Measurements from ENCODE around the gene DR1. TPM values are rescaled to one million over a fixed set of nuclear protein-coding genes. Genes with fewer than 3 reads are reported as not detected.

The DR1 gene
- total RNA-seq, 1 experiment from 2014 or later: 87.3 TPM

DNA sequence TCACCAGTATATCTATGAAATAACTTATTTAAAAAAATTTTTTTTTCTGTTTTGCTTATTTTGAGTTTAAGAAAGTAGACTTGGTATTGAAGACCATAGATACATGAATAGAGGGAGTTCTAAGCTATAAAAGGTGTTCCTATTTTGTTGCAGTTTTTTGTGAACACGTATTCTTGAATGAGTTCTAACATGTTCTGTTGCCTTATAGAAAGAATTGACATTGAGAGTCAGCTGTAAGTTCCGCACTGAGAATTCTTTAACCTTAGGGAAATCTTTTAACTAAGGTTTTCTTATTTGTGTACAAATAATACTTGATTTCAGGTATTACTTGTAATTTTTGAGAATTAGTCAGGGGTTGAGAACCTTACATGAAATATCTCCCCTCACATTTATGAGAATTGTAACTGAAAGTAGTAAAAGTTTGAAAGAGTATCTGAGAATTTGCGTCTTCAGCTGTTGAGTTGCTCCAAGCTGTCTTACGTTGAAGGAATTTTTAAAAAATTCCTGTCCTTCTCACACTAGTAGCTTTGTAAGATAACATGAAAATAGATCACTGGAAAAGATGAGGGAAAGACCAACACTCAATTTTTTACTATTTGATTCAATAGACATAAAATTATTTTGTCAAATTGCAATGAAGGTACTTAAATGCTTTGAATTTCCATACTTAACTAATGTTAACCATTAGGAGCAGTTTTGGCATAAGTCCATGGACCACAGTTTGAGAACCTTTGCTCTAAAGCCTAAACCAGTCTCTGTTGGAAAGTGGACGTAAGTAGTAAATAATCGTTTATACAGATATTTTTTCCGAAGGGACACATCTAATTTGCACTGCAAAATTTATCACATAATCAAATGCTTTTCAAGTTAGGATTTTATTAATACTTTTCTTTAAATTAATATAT, 3.8 kb downstream of the DR1 start:
- no peak overlapping the region for H3T11ph ChIP-seq (ENCODE audit: low read length)
- H3K18ac ChIP-seq (ENCODE audit: insufficient read length, low read depth, low read length): no peak overlapping the region
- no peaks in the 10 kb centered on the region for H3K9me3 ChIP-seq (ENCODE audit: control insufficient read depth, low read depth, low read length)
- H3K9ac ChIP-seq (ENCODE audit: extremely low read depth, insufficient read length, low read length): no peak overlapping the region
- no peak overlapping the region for H2BK15ac ChIP-seq (ENCODE audit: low read depth, low read length)
- peak overlapping the region in 1 of 3 experiments; percentile 52; a peak in 1 of 7 replicates for H3K27ac Mint-ChIP-seq
- H3K9me3 Mint-ChIP-seq: no peaks in the 10 kb centered on the region
- H3K27me3 Mint-ChIP-seq (ENCODE audit: low read depth): no peaks in the 10 kb centered on the region
- no peaks in the 10 kb centered on the region for H3K27me3 ChIP-seq (ENCODE audit: insufficient read depth, low read length)
- no peak overlapping the region for H3K4me2 ChIP-seq (ENCODE audit: insufficient read depth, insufficient read length, low read length)
- no peak overlapping the region for H4K8ac ChIP-seq (replicated peaks; ENCODE audit: insufficient read length, low read depth, low read length)
- no peak for DNase-seq
- WGBS (ENCODE audit: extremely low coverage, insufficient read length, low lambda C conversion rate): no CpG with 5 or more reads among the region's 7 CpGs
- H3K4me1 Mint-ChIP-seq: peaks cover 28% of the 10 kb centered on the region in 2 experiments
- H4K5ac ChIP-seq (ENCODE audit: insufficient read length, low read depth, low read length): no peak overlapping the region
- peaks cover 2% of the 10 kb centered on the region; the same call in 1 of the 2 replicates for H3K4me1 ChIP-seq (ENCODE audit: insufficient read depth, low read length)
- H3K56ac ChIP-seq (ENCODE audit: insufficient read length, low read depth, low read length): no peak overlapping the region
- H3K79me2 ChIP-seq (ENCODE audit: insufficient read depth, low read length): peaks cover 21% of the 10 kb centered on the region; the same call in 1 of the 2 replicates
- H3K4ac ChIP-seq (ENCODE audit: low read depth, low read length): no peak overlapping the region
- no peak overlapping the region for H2BK12ac ChIP-seq (ENCODE audit: insufficient read length, low read depth, low read length)
- TF ChIP-seq, protein P1, sequence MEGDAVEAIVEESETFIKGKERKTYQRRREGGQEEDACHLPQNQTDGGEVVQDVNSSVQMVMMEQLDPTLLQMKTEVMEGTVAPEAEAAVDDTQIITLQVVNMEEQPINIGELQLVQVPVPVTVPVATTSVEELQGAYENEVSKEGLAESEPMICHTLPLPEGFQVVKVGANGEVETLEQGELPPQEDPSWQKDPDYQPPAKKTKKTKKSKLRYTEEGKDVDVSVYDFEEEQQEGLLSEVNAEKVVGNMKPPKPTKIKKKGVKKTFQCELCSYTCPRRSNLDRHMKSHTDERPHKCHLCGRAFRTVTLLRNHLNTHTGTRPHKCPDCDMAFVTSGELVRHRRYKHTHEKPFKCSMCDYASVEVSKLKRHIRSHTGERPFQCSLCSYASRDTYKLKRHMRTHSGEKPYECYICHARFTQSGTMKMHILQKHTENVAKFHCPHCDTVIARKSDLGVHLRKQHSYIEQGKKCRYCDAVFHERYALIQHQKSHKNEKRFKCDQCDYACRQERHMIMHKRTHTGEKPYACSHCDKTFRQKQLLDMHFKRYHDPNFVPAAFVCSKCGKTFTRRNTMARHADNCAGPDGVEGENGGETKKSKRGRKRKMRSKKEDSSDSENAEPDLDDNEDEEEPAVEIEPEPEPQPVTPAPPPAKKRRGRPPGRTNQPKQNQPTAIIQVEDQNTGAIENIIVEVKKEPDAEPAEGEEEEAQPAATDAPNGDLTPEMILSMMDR (conservative IDR thresholded peaks at IDR 0.05): no peak
- H3K36me3 Mint-ChIP-seq (ENCODE audit: insufficient read depth in 1 of 3, low read depth in 3 of 3): peaks cover 3 to 23% (median 20%) of the 10 kb centered on the region in 3 experiments; a peak in 5 of 7 replicates
- peak overlapping the region; percentile 90 to 97; a peak in 4 of 5 replicates for H3K4me3 Mint-ChIP-seq
- no peak overlapping the region for H2AFZ ChIP-seq (ENCODE audit: low read length)
- no peak overlapping the region for H2BK5ac ChIP-seq (ENCODE audit: insufficient read length, low read length)
- H3K27ac ChIP-seq (ENCODE audit: insufficient read length, low read depth, low read length): no peak overlapping the region
- peaks cover 16% of the 10 kb centered on the region for H3K23me2 ChIP-seq (ENCODE audit: insufficient read length, low read depth, low read length, poor library complexity, severe bottlenecking)
- no peak overlapping the region for H2AK5ac ChIP-seq (ENCODE audit: insufficient read length, low read length)
- H4K91ac ChIP-seq (ENCODE audit: insufficient read length, low read depth, low read length): no peak overlapping the region
- no peak overlapping the region for H2BK120ac ChIP-seq (ENCODE audit: low read depth, low read length, poor library complexity, severe bottlenecking)
- no peak overlapping the region for H3K23ac ChIP-seq (ENCODE audit: insufficient read length, low read depth, low read length)
- peaks cover 3% of the 10 kb centered on the region for H4K20me1 ChIP-seq (ENCODE audit: control insufficient read depth, insufficient read depth, insufficient read length)
- no peaks in the 10 kb centered on the region for H3K79me1 ChIP-seq (ENCODE audit: insufficient read depth, low read depth, low read length, poor library complexity, severe bottlenecking)
- no peak overlapping the region for H2BK20ac ChIP-seq (ENCODE audit: low read depth, low read length, poor library complexity, severe bottlenecking)
- H3K14ac ChIP-seq (ENCODE audit: insufficient read depth, low read length): no peak overlapping the region

All from H9 (cell line).